HCT116 (cell line): ENCODE measurements around the gene AMPD3. TPM values are rescaled to one million over a fixed set of nuclear protein-coding genes. Genes with fewer than 3 reads are reported as not detected.

Experiments used
- ATAC-seq: fragments of 200-7000 bp; cut with Tn5 transposase; 2 replicates; pipeline ENCODE4 v1.9.1; 2020; ENCODE audit warnings: mild to moderate bottlenecking, moderate library complexity
- BruUV-seq: library from RNA; stranded (reverse); fragments of 400-500 nt; replicated peaks from 2 replicates; lab custom pipeline; 2021; lab: Mats Ljungman, UMichigan
- CTCF ChIA-PET: fragments of 300-600 bp; sonication (Branson Sonifier 250); formaldehyde crosslinking; loops from one replicate; lab custom pipeline; 2021; ENCODE audit warnings: antibody characterized with exemption; lab: Charles Lee
- POLR2A ChIA-PET: fragments of 300-600, 350-600 bp; sonication (Branson Sonifier 250); formaldehyde crosslinking; loops from one replicate; lab custom pipeline; 2021; ENCODE audit warnings: antibody characterized with exemption; lab: Charles Lee
- RAD21 ChIA-PET, 2 experiments: fragments of 300-600 bp; sonication (Branson Sonifier 250); formaldehyde crosslinking; loops; one replicate each; lab custom pipeline; 2023; ENCODE audit warnings: low total read pairs in 2 of 2; ENCODE audit not compliant: uncharacterized antibody in 2 of 2, unreplicated experiment in 2 of 2, low non-redundant PET in 1 of 2; lab: Charles Lee
- DNase-seq: peaks from one replicate; pipeline ENCODE4 v3.0.0-alpha.2; 2010; ENCODE audit warnings: low read depth, low spot score
- H2AFZ ChIP-seq: fragments of 200-600 bp; shearing (Covaris generic), sonication (generic); 2 replicates; pipeline ENCODE4 v1.6.1; 2017; ENCODE audit warnings: low read depth, mixed run types, mixed read lengths, antibody characterized with exemption, low read length; ENCODE audit not compliant: poor library complexity, severe bottlenecking
- H3K27ac ChIP-seq: 2 replicates; pipeline ENCODE4 v1.5.1; 2012; ENCODE audit warnings: low read depth, low read length
- H3K27me3 ChIP-seq: fragments of 200-600 bp; sonication (generic); 2 replicates; pipeline ENCODE4 v1.6.1; 2016; ENCODE audit warnings: mixed run types, low read length, mixed read lengths; ENCODE audit not compliant: insufficient read depth
- H3K36me3 ChIP-seq, 2 experiments: fragments of 200-500 bp in 1 of 2; fragments of 200-600 bp in 1 of 2; sonication (Bioruptor generic) in 1 of 2; sonication (generic) in 1 of 2; 2 replicates each; pipeline versions ENCODE4 v1.5.1 to v1.6.1; 2014 to 2016; ENCODE audit warnings: low read length in 2 of 2, inconsistent platforms in 1 of 2, mixed read lengths in 1 of 2, mixed run types in 1 of 2; ENCODE audit not compliant: insufficient read depth in 2 of 2, control insufficient read depth in 1 of 2
- H3K4me1 ChIP-seq, 2 experiments: fragments of 200-600 bp in 1 of 2; sonication (generic) in 1 of 2; 2 replicates each; pipeline versions ENCODE4 v1.5.1 to v1.6.1; 2012 to 2017; ENCODE audit warnings: low read length in 2 of 2, inconsistent platforms in 1 of 2, mild to moderate bottlenecking in 1 of 2, mixed read lengths in 1 of 2, mixed run types in 1 of 2, moderate library complexity in 1 of 2; ENCODE audit not compliant: insufficient read depth in 2 of 2, control insufficient read depth in 1 of 2
- H3K4me2 ChIP-seq: fragments of 200-600 bp; sonication (generic); 2 replicates; pipeline ENCODE4 v1.6.1; 2017; ENCODE audit warnings: mixed run types, low read length, mixed read lengths
- H3K4me3 ChIP-seq, 2 experiments: fragments of 200-600 bp in 1 of 2; sonication (generic) in 1 of 2; replicated peaks in 1 of 2; 2 replicates each; pipeline ENCODE4 v1.5.1; 2011 to 2016; ENCODE audit warnings: low read length in 2 of 2, control low read depth in 1 of 2, low read depth in 1 of 2, mild to moderate bottlenecking in 1 of 2, mixed read lengths in 1 of 2, mixed run types in 1 of 2
- H3K79me2 ChIP-seq: fragments of 200-600 bp; sonication (generic); 2 replicates; pipeline ENCODE4 v1.6.1; 2017; ENCODE audit warnings: mild to moderate bottlenecking, mixed run types, low read length, moderate library complexity, mixed read lengths; ENCODE audit not compliant: insufficient read depth
- H3K9ac ChIP-seq: fragments of 200-600 bp; sonication (generic); 2 replicates; pipeline ENCODE4 v1.6.1; 2016; ENCODE audit warnings: low read length, mixed read lengths
- H3K9me2 ChIP-seq: fragments of 200-600 bp; sonication (generic), shearing (Covaris generic); 2 replicates; pipeline ENCODE4 v1.6.1; 2017; ENCODE audit warnings: mixed run types, mild to moderate bottlenecking, moderate library complexity; ENCODE audit not compliant: insufficient read depth
- H3K9me3 ChIP-seq, 2 experiments: fragments of 200-500 bp in 1 of 2; fragments of 200-600 bp in 1 of 2; sonication (Bioruptor generic) in 1 of 2; sonication (generic) in 1 of 2; 2 replicates each; pipeline ENCODE4 v1.6.1; 2014 to 2017; ENCODE audit warnings: low read length in 2 of 2, mixed read lengths in 2 of 2, inconsistent platforms in 1 of 2, low read depth in 1 of 2, mild to moderate bottlenecking in 1 of 2, mixed run types in 1 of 2, moderate library complexity in 1 of 2; ENCODE audit not compliant: control insufficient read depth in 1 of 2, insufficient read depth in 1 of 2
- H4K20me1 ChIP-seq: fragments of 200-600 bp; sonication (generic), shearing (Covaris generic); 2 replicates; pipeline ENCODE4 v1.6.1; 2017; ENCODE audit warnings: mixed run types, mild to moderate bottlenecking, moderate library complexity; ENCODE audit not compliant: insufficient read depth
- CBX3 ChIP-seq: IDR thresholded peaks from 2 replicates; pipeline ENCODE4 v1.6.1; 2012; ENCODE audit warnings: low read depth
- CEBPB ChIP-seq: IDR thresholded peaks from 2 replicates; pipeline ENCODE4 v1.6.1; 2012; ENCODE audit warnings: low read depth
- TCF7L2 ChIP-seq: IDR thresholded peaks from 2 replicates; pipeline ENCODE4 v1.7.0; 2011; ENCODE audit warnings: borderline replicate concordance, inconsistent platforms; ENCODE audit not compliant: insufficient read depth, insufficient read length; ENCODE audit errors: extremely low read depth
- intact Hi-C: fragments of 100-400 bp; cut with micrococcal nuclease; formaldehyde crosslinking; loops from 2 replicates; pipeline ENCODE4 v1.10.0; 2022
- total RNA-seq: library from RNA; stranded (reverse); gene quantifications from one replicate; pipeline ENCODE4 v1.2.1, GENCODE V29; 2021; ENCODE audit not compliant: unreplicated experiment
- TF ChIP-seq, protein P1 (sequence below): IDR thresholded peaks from 2 replicates; pipeline ENCODE4 v1.6.1; 2012; ENCODE audit warnings: low read depth

AMPD3 gene
- total RNA-seq, 1 experiment from 2014 or later, result 25.9 TPM

DNA sequence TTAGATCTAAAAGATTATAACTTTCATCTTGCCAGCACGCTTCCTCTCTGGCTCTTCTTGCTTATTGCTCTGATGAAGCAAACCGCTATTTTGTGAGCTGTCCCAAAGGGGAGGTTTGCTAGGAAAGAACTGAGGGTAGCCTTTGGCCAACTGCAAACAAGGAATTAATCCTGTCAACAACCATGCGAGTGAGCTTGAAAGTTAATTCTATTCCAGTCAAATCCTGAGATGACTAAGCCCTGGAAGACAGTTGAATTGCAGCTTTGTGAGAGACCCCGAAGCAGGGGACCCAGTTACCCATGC lies 96.2 kb downstream of the AMPD3 start:
- DNase-seq (no peak), ATAC-seq (no peak)
- no peak overlapping the region for H3K27ac ChIP-seq
- no peak overlapping the region for H3K9ac ChIP-seq
- H4K20me1 ChIP-seq, result no peaks in the 10 kb centered on the region
- no TSS peak for BruUV-seq
- RAD21 ChIA-PET, result no interaction called here
- no peaks in the 10 kb centered on the region for H3K36me3 ChIP-seq
- CTCF ChIA-PET, result no interaction called here
- POLR2A ChIA-PET, result no interaction called here
- H3K9me2 ChIP-seq, result no peaks in the 10 kb centered on the region
- no peak overlapping the region for H3K4me3 ChIP-seq
- no peak overlapping the region for H2AFZ ChIP-seq
- no peaks in the 10 kb centered on the region for H3K79me2 ChIP-seq
- TF ChIP-seq, protein P1, sequence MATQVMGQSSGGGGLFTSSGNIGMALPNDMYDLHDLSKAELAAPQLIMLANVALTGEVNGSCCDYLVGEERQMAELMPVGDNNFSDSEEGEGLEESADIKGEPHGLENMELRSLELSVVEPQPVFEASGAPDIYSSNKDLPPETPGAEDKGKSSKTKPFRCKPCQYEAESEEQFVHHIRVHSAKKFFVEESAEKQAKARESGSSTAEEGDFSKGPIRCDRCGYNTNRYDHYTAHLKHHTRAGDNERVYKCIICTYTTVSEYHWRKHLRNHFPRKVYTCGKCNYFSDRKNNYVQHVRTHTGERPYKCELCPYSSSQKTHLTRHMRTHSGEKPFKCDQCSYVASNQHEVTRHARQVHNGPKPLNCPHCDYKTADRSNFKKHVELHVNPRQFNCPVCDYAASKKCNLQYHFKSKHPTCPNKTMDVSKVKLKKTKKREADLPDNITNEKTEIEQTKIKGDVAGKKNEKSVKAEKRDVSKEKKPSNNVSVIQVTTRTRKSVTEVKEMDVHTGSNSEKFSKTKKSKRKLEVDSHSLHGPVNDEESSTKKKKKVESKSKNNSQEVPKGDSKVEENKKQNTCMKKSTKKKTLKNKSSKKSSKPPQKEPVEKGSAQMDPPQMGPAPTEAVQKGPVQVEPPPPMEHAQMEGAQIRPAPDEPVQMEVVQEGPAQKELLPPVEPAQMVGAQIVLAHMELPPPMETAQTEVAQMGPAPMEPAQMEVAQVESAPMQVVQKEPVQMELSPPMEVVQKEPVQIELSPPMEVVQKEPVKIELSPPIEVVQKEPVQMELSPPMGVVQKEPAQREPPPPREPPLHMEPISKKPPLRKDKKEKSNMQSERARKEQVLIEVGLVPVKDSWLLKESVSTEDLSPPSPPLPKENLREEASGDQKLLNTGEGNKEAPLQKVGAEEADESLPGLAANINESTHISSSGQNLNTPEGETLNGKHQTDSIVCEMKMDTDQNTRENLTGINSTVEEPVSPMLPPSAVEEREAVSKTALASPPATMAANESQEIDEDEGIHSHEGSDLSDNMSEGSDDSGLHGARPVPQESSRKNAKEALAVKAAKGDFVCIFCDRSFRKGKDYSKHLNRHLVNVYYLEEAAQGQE, result no peak
- TF ChIP-seq TCF7L2, result no peak
- H3K4me1 ChIP-seq, result peaks cover 0 to 25% of the 10 kb centered on the region in 2 experiments; a peak in 2 of 4 replicates
- no peaks in the 10 kb centered on the region for H3K27me3 ChIP-seq
- peaks cover 0 to 8% of the 10 kb centered on the region in 2 experiments; a peak in 1 of 4 replicates for H3K9me3 ChIP-seq
- peak overlapping the region; percentile 62; the same call in 1 of the 2 replicates for H3K4me2 ChIP-seq
- intact Hi-C loops, result no loop called here

DNA sequence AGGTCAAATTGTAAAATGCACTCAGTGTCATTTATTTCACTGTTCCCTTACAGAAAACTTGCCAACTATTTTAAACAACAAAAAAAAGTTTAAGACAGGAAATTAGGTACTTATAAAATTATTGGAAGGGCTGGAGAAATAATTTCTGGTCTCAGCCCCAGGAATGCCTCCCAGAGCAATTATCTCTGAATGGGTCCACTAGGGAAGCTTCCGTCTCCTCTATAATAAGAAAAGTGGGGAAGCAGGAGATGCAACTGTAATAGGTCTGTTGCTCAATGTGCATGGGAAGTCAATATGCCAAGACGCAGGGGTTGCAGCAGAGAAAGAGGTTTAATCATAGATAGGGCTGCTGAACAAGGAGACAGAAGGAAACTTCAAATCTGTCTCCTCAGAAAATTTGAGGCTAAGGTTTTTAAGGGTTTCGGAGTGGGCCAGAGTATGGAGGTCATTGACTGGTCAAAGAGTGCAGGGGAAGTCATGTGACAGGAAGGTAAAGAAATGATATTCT lies 96.8 kb downstream of the AMPD3 start:
- H3K27ac ChIP-seq, result no peak overlapping the region
- H3K9ac ChIP-seq, result no peak overlapping the region
- H3K27me3 ChIP-seq, result no peaks in the 10 kb centered on the region
- H3K36me3 ChIP-seq, result no peaks in the 10 kb centered on the region
- DNase-seq, result no peak
- no peak overlapping the region for H3K4me2 ChIP-seq
- ChIA-PET CTCF (no interaction called here), RAD21 (no interaction called here), POLR2A (no interaction called here)
- no peaks in the 10 kb centered on the region for H3K9me2 ChIP-seq
- peaks cover 0 to 8% of the 10 kb centered on the region in 2 experiments; a peak in 1 of 4 replicates for H3K9me3 ChIP-seq
- intact Hi-C loops, result no loop called here
- H2AFZ ChIP-seq, result no peak overlapping the region
- BruUV-seq, result no TSS peak
- H3K79me2 ChIP-seq, result no peaks in the 10 kb centered on the region
- no peak for ATAC-seq
- TF ChIP-seq CEBPB, result no peak
- peak; percentile 52; the same call in 1 of the 2 replicates for TF ChIP-seq CBX3
- peaks cover 5 to 32% of the 10 kb centered on the region in 2 experiments; a peak in 3 of 4 replicates for H3K4me1 ChIP-seq
- H4K20me1 ChIP-seq, result no peaks in the 10 kb centered on the region
- H3K4me3 ChIP-seq, result no peak overlapping the region
